CD14-positive monocyte (primary cell): ENCODE data around the gene NUTM1. TPM values are rescaled to one million over a fixed set of nuclear protein-coding genes. Genes with fewer than 3 reads are reported as not detected.

Experiments used
- DNase-seq, 3 donors: peaks; one replicate each; pipeline ENCODE4 v3.0.0-alpha.2; 2011 to 2022
- H2AFZ ChIP-seq: 2 replicates; pipeline ENCODE4 v1.6.0; 2012; ENCODE audit warnings: mild to moderate bottlenecking, low read depth, low read length, inconsistent platforms; ENCODE audit not compliant: insufficient read depth, poor library complexity, severe bottlenecking
- H3K27ac ChIP-seq, 2 donors: 1 replicate in 1 of 2; 2 replicates in 1 of 2; pipeline ENCODE4 v1.5.1; 2012 to 2013; ENCODE audit warnings: low read length in 2 of 2, control low read depth in 1 of 2, inconsistent platforms in 1 of 2, low read depth in 1 of 2, mild to moderate bottlenecking in 1 of 2
- H3K27me3 ChIP-seq, 2 donors: one replicate each; pipeline versions ENCODE4 v1.6.0 to v1.6.1; 2011 to 2013; ENCODE audit warnings: low read length in 2 of 2; ENCODE audit not compliant: control insufficient read depth in 2 of 2, insufficient read depth in 2 of 2
- H3K36me3 ChIP-seq, 2 donors: replicated peaks in 1 of 2; 1 replicate in 1 of 2; 2 replicates in 1 of 2; pipeline versions ENCODE4 v1.5.1 to v1.6.1; 2012 to 2013; ENCODE audit warnings: low read length in 2 of 2, control low read depth in 1 of 2, inconsistent platforms in 1 of 2, mild to moderate bottlenecking in 1 of 2; ENCODE audit not compliant: insufficient read depth in 2 of 2, control insufficient read depth in 1 of 2
- H3K4me1 ChIP-seq, 2 donors: 1 replicate in 1 of 2; 2 replicates in 1 of 2; pipeline versions ENCODE4 v1.5.1 to v1.6.1; 2012 to 2013; ENCODE audit warnings: low read length in 2 of 2, control low read depth in 1 of 2, inconsistent platforms in 1 of 2, mild to moderate bottlenecking in 1 of 2, moderate library complexity in 1 of 2; ENCODE audit not compliant: insufficient read depth in 2 of 2, control insufficient read depth in 1 of 2
- H3K4me2 ChIP-seq: replicated peaks from 2 replicates; pipeline ENCODE3; 2012; ENCODE audit warnings: low read length, moderate library complexity, mild to moderate bottlenecking; ENCODE audit not compliant: poor library complexity, severe bottlenecking; ENCODE audit errors: extremely low read depth
- H3K4me3 ChIP-seq, 3 experiments: fragments of 200-600 bp in 1 of 3; sonication (generic) in 1 of 3; replicated peaks in 1 of 3; 1 replicate in 2 of 3; 2 replicates in 1 of 3; pipeline ENCODE4 v1.5.1; 2011 to 2013; ENCODE audit warnings: low read length in 3 of 3, mild to moderate bottlenecking in 3 of 3, control low read depth in 2 of 3, low read depth in 2 of 3, inconsistent platforms in 1 of 3, moderate library complexity in 1 of 3
- H3K79me2 ChIP-seq: 2 replicates; pipeline ENCODE4 v1.6.0; 2012; ENCODE audit warnings: mild to moderate bottlenecking, control low read depth, inconsistent platforms, low read length, moderate library complexity; ENCODE audit not compliant: insufficient read depth
- H3K9ac ChIP-seq: 2 replicates; pipeline ENCODE4 v1.6.0; 2017; ENCODE audit warnings: low read length, mild to moderate bottlenecking; ENCODE audit not compliant: insufficient read depth, poor library complexity, severe bottlenecking
- H3K9me3 ChIP-seq, 2 donors: replicated peaks in 1 of 2; 1 replicate in 1 of 2; 2 replicates in 1 of 2; pipeline versions ENCODE4 v1.5.1 to v1.6.1; 2012 to 2013; ENCODE audit warnings: low read length in 2 of 2, control low read depth in 1 of 2; ENCODE audit not compliant: control insufficient read depth in 1 of 2, insufficient read depth in 1 of 2
- H4K20me1 ChIP-seq: 2 replicates; pipeline ENCODE4 v1.6.0; 2012; ENCODE audit warnings: mild to moderate bottlenecking, low read length, control low read depth, moderate library complexity; ENCODE audit not compliant: insufficient read depth
- H3K27ac Mint-ChIP-seq, 7 donors: one replicate each; pipeline ENCODE4 v1.8.0; 2020; ENCODE audit warnings: mild to moderate bottlenecking in 7 of 7, mixed read lengths in 7 of 7, moderate library complexity in 6 of 7, inconsistent platforms in 2 of 7
- H3K27me3 Mint-ChIP-seq, 3 donors: one replicate each; pipeline ENCODE4 v1.8.0; 2021 to 2022; ENCODE audit warnings: low read depth in 3 of 3, mild to moderate bottlenecking in 3 of 3, mixed read lengths in 3 of 3, moderate library complexity in 3 of 3, inconsistent platforms in 1 of 3
- H3K36me3 Mint-ChIP-seq, 2 donors: one replicate each; pipeline ENCODE4 v1.8.0; 2020; ENCODE audit warnings: mixed read lengths in 2 of 2, inconsistent platforms in 1 of 2, mild to moderate bottlenecking in 1 of 2
- H3K4me1 Mint-ChIP-seq: one replicate; pipeline ENCODE4 v1.8.0; 2020; ENCODE audit warnings: mild to moderate bottlenecking, mixed read lengths
- H3K4me3 Mint-ChIP-seq, 2 donors: one replicate each; pipeline ENCODE4 v1.8.0; 2020; ENCODE audit warnings: mild to moderate bottlenecking in 2 of 2, mixed read lengths in 2 of 2, moderate library complexity in 1 of 2
- H3K9me3 Mint-ChIP-seq, 7 donors: one replicate each; pipeline ENCODE4 v1.8.0; 2020 to 2022; ENCODE audit warnings: mixed read lengths in 7 of 7, mild to moderate bottlenecking in 6 of 7, moderate library complexity in 6 of 7, inconsistent platforms in 2 of 7
- CTCF ChIP-seq: fragments of 200-600 bp; IDR thresholded peaks from one replicate; pipeline ENCODE4 v1.8.0; 2022; ENCODE audit warnings: antibody characterized with exemption, mild to moderate bottlenecking
- WGBS: methylation state at CpG from one replicate; pipeline ENCODE4 v1.1.5; 2013; ENCODE audit warnings: missing lambda C conversion rate; ENCODE audit not compliant: insufficient coverage; 5-methylcytosine and 5-hydroxymethylcytosine counted together
- intact Hi-C, 2 donors: fragments of 100-400 bp; cut with micrococcal nuclease; formaldehyde crosslinking; loops; one replicate each; pipeline versions ENCODE4 v1.15.0 to v1.15.1; 2023
- polyA plus RNA-seq, 3 donors: library from polyadenylated mRNA; depleted of rRNA in 1 of 3; unstranded in 2 of 3; stranded (reverse) in 1 of 3; fragments of 300-500 nt in 2 of 3; fragments of >200 nt in 1 of 3; fragmentation: Illumina TruSeq in 2 of 3; gene quantifications; 1 replicate in 2 of 3; 2 replicates in 1 of 3; pipeline ENCODE4 v1.2.3, GENCODE V29; 2012 to 2021

NUTM1 gene
- polyA plus RNA-seq, 3 donors, result not detected

- peak overlapping the region in 2 of 3 experiments; percentile 6 to 99 for H3K4me3 ChIP-seq
- peak overlapping the region in 1 of 7 donors; percentile 30 for H3K27ac Mint-ChIP-seq
- H2AFZ ChIP-seq, result peak overlapping the region; percentile 16
- H3K79me2 ChIP-seq, result peaks cover 87% of the 10 kb centered on the region
- peak overlapping the region; percentile 92 for H3K4me2 ChIP-seq
- peak overlapping the region in 1 of 2 donors; percentile 79 for H3K4me3 Mint-ChIP-seq
- peak overlapping the region in 1 of 2 donors; percentile 98 for H3K27ac ChIP-seq
- no peak for DNase-seq
- TF ChIP-seq CTCF, result no peak
- H4K20me1 ChIP-seq, result peaks cover 23% of the 10 kb centered on the region
- 80% methylated on average over 12 of the region's 16 CpGs for WGBS
- no peaks in the 10 kb centered on the region for H3K9me3 ChIP-seq
- H3K9me3 Mint-ChIP-seq, result peaks cover 0 to 1% (median 0%) of the 10 kb centered on the region in 7 donors
- H3K4me1 Mint-ChIP-seq, result peaks cover 52% of the 10 kb centered on the region
- no peak overlapping the region for H3K9ac ChIP-seq
- H3K4me1 ChIP-seq, result peaks cover 53 to 64% of the 10 kb centered on the region in 2 donors
- H3K36me3 Mint-ChIP-seq, result peaks cover 20 to 30% of the 10 kb centered on the region in 2 donors
- H3K27me3 Mint-ChIP-seq, result peaks cover 0 to 2% (median 0%) of the 10 kb centered on the region in 3 donors
- intact Hi-C loops, result loop anchor here (5.0 to 10.0 kb wide), 4 partner anchors 114 to 646 kb away; partner anchors contain the start of genes EMC4 (in 1 of the 2), EMC7 (in 1 of the 2), PGBD4 (in 1 of the 2) and ZNF770 (in 1 of the 2)
- no peaks in the 10 kb centered on the region for H3K27me3 ChIP-seq
- H3K36me3 ChIP-seq, result peaks cover 0 to 31% of the 10 kb centered on the region in 2 donors
Measured at GRCh38 chr15:34338347-34338746, 4.8 kb upstream of the NUTM1 start.

GRCh38 chr15:34339946-34340345 is 3.2 kb upstream of the NUTM1 start:
- Histone ChIP-seq H3K4me1 (peaks cover 40 to 49% of the 10 kb centered on the region in 2 donors), H3K79me2 (peaks cover 73% of the 10 kb centered on the region), H4K20me1 (peaks cover 23% of the 10 kb centered on the region), H3K36me3 (peaks cover 0 to 31% of the 10 kb centered on the region in 2 donors), H3K27me3 (no peaks in the 10 kb centered on the region), H3K9ac (no peak overlapping the region), H3K27ac (no peak overlapping the region), H3K4me2 (no peak overlapping the region), H3K9me3 (no peaks in the 10 kb centered on the region), H2AFZ (no peak overlapping the region), H3K4me3 (no peak overlapping the region)
- WGBS, result no CpG with 5 or more reads among the region's 3 CpGs
- peaks cover 0 to 2% (median 0%) of the 10 kb centered on the region in 3 donors for H3K27me3 Mint-ChIP-seq
- H3K27ac Mint-ChIP-seq, result peak overlapping the region in 3 of 7 donors; percentile 30 to 46 (median 32)
- intact Hi-C loops, result loop anchor here (5.0 to 10.0 kb wide), 5 partner anchors 98 to 645 kb away; partner anchors contain the start of genes EMC4 (in 1 of the 2), EMC7 (in 1 of the 2), PGBD4 (in 1 of the 2) and ZNF770 (in 1 of the 2)
- peaks cover 44% of the 10 kb centered on the region for H3K4me1 Mint-ChIP-seq
- H3K4me3 Mint-ChIP-seq, result no peak overlapping the region
- TF ChIP-seq CTCF, result no peak
- no peak for DNase-seq
- peaks cover 20 to 30% of the 10 kb centered on the region in 2 donors for H3K36me3 Mint-ChIP-seq
- H3K9me3 Mint-ChIP-seq, result peaks cover 0 to 1% (median 0%) of the 10 kb centered on the region in 7 donors
